HG02610 (cell line): ENCODE results near the gene TMEM50A.
"Not testable (repeated sequence)": the region's sequence is repeated elsewhere in the genome, so short reads cannot be mapped to it uniquely, and the experiment has no call there.

Experiments used
- ATAC-seq: cut with Tn5 transposase; IDR thresholded peaks from one replicate; pipeline ENCODE4 v1.9.1; 2021; ENCODE audit warnings: mild to moderate bottlenecking, moderate library complexity; ENCODE audit not compliant: unreplicated experiment

Gene TMEM50A

GRCh38 chr1:25338188-25338981 is at the start of gene TMEM50A:
TMEM50A (plus strand) TSS chr1:25338334; CDS start chr1:25340487, 2,153 bp downstream.
- peak; percentile 59 for ATAC-seq

- not testable (repeated sequence) for ATAC-seq
Observed at GRCh38 chr1:25288573-25289101, 49.5 kb upstream of the TMEM50A start.

- ATAC-seq = not testable (repeated sequence)
Observed at GRCh38 chr1:25290043-25290442, 48.1 kb upstream of the TMEM50A start.

- not testable (repeated sequence) for ATAC-seq
Observed at GRCh38 chr1:25293426-25293825, 44.7 kb upstream of the TMEM50A start.

GRCh38 chr1:25294889-25295826 is 43.0 kb upstream of the TMEM50A start:
- not testable (repeated sequence) for ATAC-seq

- not testable (repeated sequence) for ATAC-seq
Observed at GRCh38 chr1:25296501-25296900, 41.6 kb upstream of the TMEM50A start.

- not testable (repeated sequence) for ATAC-seq
Observed at GRCh38 chr1:25300729-25301128, 37.4 kb upstream of the TMEM50A start.

- ATAC-seq = not testable (repeated sequence)
Observed at GRCh38 chr1:25302330-25302729, 35.8 kb upstream of the TMEM50A start.

GRCh38 chr1:25304936-25305335 is 33.2 kb upstream of the TMEM50A start:
- not testable (repeated sequence) for ATAC-seq

- ATAC-seq = not testable (repeated sequence)
Observed at GRCh38 chr1:25308168-25308567, 30.0 kb upstream of the TMEM50A start.

- peak; percentile 39 for ATAC-seq
Observed at GRCh38 chr1:25309085-25309484, 29.0 kb upstream of the TMEM50A start.

GRCh38 chr1:25309486-25309885 is 28.6 kb upstream of the TMEM50A start:
- ATAC-seq = not testable (repeated sequence)

GRCh38 chr1:25312806-25313470 is 25.2 kb upstream of the TMEM50A start:
- not testable (repeated sequence) for ATAC-seq

- not testable (repeated sequence) for ATAC-seq
Observed at GRCh38 chr1:25320314-25320938, 17.7 kb upstream of the TMEM50A start.

- not testable (repeated sequence) for ATAC-seq
Observed at GRCh38 chr1:25322127-25322526, 16.0 kb upstream of the TMEM50A start.

GRCh38 chr1:25324407-25324806 is 13.7 kb upstream of the TMEM50A start:
- ATAC-seq = not testable (repeated sequence)

GRCh38 chr1:25327864-25328790 is 10.0 kb upstream of the TMEM50A start:
- ATAC-seq = not testable (repeated sequence)

GRCh38 chr1:25328791-25329185 is 9.3 kb upstream of the TMEM50A start:
- ATAC-seq = not testable (repeated sequence)

- ATAC-seq = not testable (repeated sequence)
Observed at GRCh38 chr1:25329336-25329735, 8.8 kb upstream of the TMEM50A start.
